Neural progenitor cell (in vitro differentiated cells): ENCODE data around the gene CRYBB1. TPM values are rescaled to one million over a fixed set of nuclear protein-coding genes. Genes with fewer than 3 reads are reported as not detected.

ENCODE experiments used
- DNase-seq: peaks from one replicate; pipeline ENCODE4 v3.0.0-alpha.2; 2016; ENCODE audit warnings: low spot score
- H2AFZ ChIP-seq: fragments of 200-600 bp; sonication (generic); replicated peaks from 2 replicates; pipeline ENCODE4 v1.6.1; 2016; ENCODE audit warnings: antibody characterized with exemption
- H3F3A ChIP-seq: fragments of 200-600 bp; sonication (generic); 2 replicates; pipeline ENCODE4 v1.6.1; 2016; ENCODE audit warnings: antibody characterized with exemption, low read depth
- H3K27ac ChIP-seq: fragments of 200-600 bp; sonication (generic); 2 replicates; pipeline ENCODE4 v1.5.1; 2016; ENCODE audit warnings: mild to moderate bottlenecking
- H3K27me3 ChIP-seq: fragments of 200-600 bp; sonication (generic); 2 replicates; pipeline ENCODE4 v1.6.1; 2016; ENCODE audit warnings: mild to moderate bottlenecking, moderate library complexity
- H3K36me3 ChIP-seq: fragments of 200-600 bp; sonication (generic); 2 replicates; pipeline ENCODE4 v1.5.1; 2016
- H3K4me1 ChIP-seq: fragments of 200-600 bp; sonication (generic); 2 replicates; pipeline ENCODE4 v1.6.1; 2016; ENCODE audit warnings: mixed run types
- H3K4me2 ChIP-seq: fragments of 200-600 bp; sonication (generic); 2 replicates; pipeline ENCODE4 v1.6.1; 2016
- H3K4me3 ChIP-seq: fragments of 200-600 bp; sonication (generic); 2 replicates; pipeline ENCODE4 v1.5.1; 2016
- H3K79me2 ChIP-seq: fragments of 200-600 bp; sonication (generic); 2 replicates; pipeline ENCODE4 v1.6.1; 2016; ENCODE audit warnings: low read depth
- H3K9ac ChIP-seq: fragments of 200-600 bp; sonication (generic); 2 replicates; pipeline ENCODE4 v1.6.1; 2016
- H3K9me3 ChIP-seq: fragments of 200-600 bp; sonication (generic); 2 replicates; pipeline ENCODE4 v1.5.1; 2016; ENCODE audit warnings: low read depth
- H4K20me1 ChIP-seq: fragments of 200-600 bp; sonication (generic); 2 replicates; pipeline ENCODE4 v1.6.1; 2016; ENCODE audit warnings: low read depth
- H3K27ac Mint-ChIP-seq: 3 replicates; pipeline ENCODE4 v1.8.0; 2021; ENCODE audit warnings: mixed read lengths
- H3K27me3 Mint-ChIP-seq: 2 replicates; pipeline ENCODE4 v1.8.0; 2022; ENCODE audit warnings: low read depth, mild to moderate bottlenecking, inconsistent platforms, moderate library complexity, mixed read lengths; ENCODE audit not compliant: insufficient read depth
- H3K36me3 Mint-ChIP-seq: 3 replicates; pipeline ENCODE4 v1.8.0; 2021; ENCODE audit warnings: mixed read lengths
- H3K4me1 Mint-ChIP-seq: 3 replicates; pipeline ENCODE4 v1.8.0; 2021; ENCODE audit warnings: mixed read lengths
- H3K4me3 Mint-ChIP-seq: 3 replicates; pipeline ENCODE4 v1.8.0; 2021; ENCODE audit warnings: mild to moderate bottlenecking, moderate library complexity, mixed read lengths
- H3K9me3 Mint-ChIP-seq: 3 replicates; pipeline ENCODE4 v1.8.0; 2020; ENCODE audit warnings: mixed read lengths
- CTCF ChIP-seq: fragments of 200-600 bp; sonication (generic); IDR thresholded peaks from 2 replicates; pipeline ENCODE4 v1.5.1; 2017; ENCODE audit warnings: antibody characterized with exemption, mild to moderate bottlenecking
- EZH2 ChIP-seq: fragments of 200-600 bp; sonication (generic); IDR thresholded peaks from 2 replicates; pipeline ENCODE4 v1.6.1; 2017; ENCODE audit warnings: antibody characterized with exemption, mild to moderate bottlenecking, moderate library complexity
- EZH2phosphoT487 ChIP-seq: fragments of 200-600 bp; sonication (generic); IDR thresholded peaks from 2 replicates; pipeline ENCODE4 v1.6.1; 2017; ENCODE audit warnings: antibody characterized with exemption
- total RNA-seq: library from RNA; depleted of rRNA; stranded (reverse); fragments of >200 nt; gene quantifications from 2 replicates; pipeline ENCODE4 v1.2.3, GENCODE V29; 2015; ENCODE audit warnings: low replicate concordance

Gene CRYBB1
- total RNA-seq, 1 donor from 2014 or later, result not detected

DNA sequence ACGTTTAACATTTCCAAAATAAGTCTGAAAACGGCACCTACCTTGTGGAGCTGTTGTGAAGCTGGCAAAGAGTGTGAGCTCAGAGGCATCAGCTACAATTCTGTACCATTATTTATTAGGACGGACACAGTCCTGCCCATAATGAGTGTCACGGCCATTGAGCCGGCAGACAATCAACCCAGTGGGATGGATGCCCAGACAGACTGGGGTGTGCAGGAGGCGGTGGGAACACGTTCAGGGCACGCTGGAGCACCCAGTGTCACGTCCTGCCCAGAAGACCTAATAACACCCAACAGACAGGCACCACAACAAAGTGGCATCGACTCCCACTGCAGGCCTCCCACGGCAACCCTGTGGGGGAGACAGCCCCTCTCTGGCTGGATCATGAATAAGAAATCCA, 62.3 kb downstream of the CRYBB1 start:
- H3K27me3 ChIP-seq, result no peaks in the 10 kb centered on the region
- no peak overlapping the region for H3K4me2 ChIP-seq
- Mint-ChIP-seq H3K9me3 (no peaks in the 10 kb centered on the region), H3K27me3 (peaks cover 7% of the 10 kb centered on the region), H3K4me3 (no peak overlapping the region), H3K4me1 (peaks cover 54% of the 10 kb centered on the region), H3K36me3 (no peaks in the 10 kb centered on the region), H3K27ac (peak overlapping the region; percentile 37)
- H3K27ac ChIP-seq, result no peak overlapping the region
- TF ChIP-seq EZH2 (no peak), CTCF (no peak), EZH2phosphoT487 (no peak)
- peaks cover 32% of the 10 kb centered on the region for H4K20me1 ChIP-seq
- peaks cover 15% of the 10 kb centered on the region for H3K4me1 ChIP-seq
- no peaks in the 10 kb centered on the region for H3K9me3 ChIP-seq
- peaks cover 42% of the 10 kb centered on the region for H3K79me2 ChIP-seq
- H3K4me3 ChIP-seq, result no peak overlapping the region
- H3K36me3 ChIP-seq, result no peaks in the 10 kb centered on the region
- no peak for DNase-seq
- H3F3A ChIP-seq, result peaks cover 23% of the 10 kb centered on the region
- H2AFZ ChIP-seq, result no peak overlapping the region
- no peak overlapping the region for H3K9ac ChIP-seq

- Mint-ChIP-seq H3K27me3 (peaks cover 7% of the 10 kb centered on the region), H3K4me3 (no peak overlapping the region), H3K36me3 (no peaks in the 10 kb centered on the region), H3K27ac (no peak overlapping the region), H3K4me1 (peaks cover 55% of the 10 kb centered on the region), H3K9me3 (no peaks in the 10 kb centered on the region)
- Histone ChIP-seq H3K9ac (no peak overlapping the region), H3K27me3 (no peaks in the 10 kb centered on the region), H4K20me1 (peaks cover 32% of the 10 kb centered on the region), H3K4me1 (peaks cover 20% of the 10 kb centered on the region), H3K36me3 (no peaks in the 10 kb centered on the region), H3K27ac (no peak overlapping the region), H3K4me3 (no peak overlapping the region), H3K79me2 (peaks cover 42% of the 10 kb centered on the region), H2AFZ (no peak overlapping the region), H3F3A (peaks cover 28% of the 10 kb centered on the region), H3K4me2 (no peak overlapping the region), H3K9me3 (no peaks in the 10 kb centered on the region)
- no peak for DNase-seq
- TF ChIP-seq EZH2phosphoT487 (no peak), CTCF (no peak), EZH2 (no peak)
These were observed 62.9 kb downstream of the CRYBB1 start for GRCh38 chr22:26554956-26555355.

DNA sequence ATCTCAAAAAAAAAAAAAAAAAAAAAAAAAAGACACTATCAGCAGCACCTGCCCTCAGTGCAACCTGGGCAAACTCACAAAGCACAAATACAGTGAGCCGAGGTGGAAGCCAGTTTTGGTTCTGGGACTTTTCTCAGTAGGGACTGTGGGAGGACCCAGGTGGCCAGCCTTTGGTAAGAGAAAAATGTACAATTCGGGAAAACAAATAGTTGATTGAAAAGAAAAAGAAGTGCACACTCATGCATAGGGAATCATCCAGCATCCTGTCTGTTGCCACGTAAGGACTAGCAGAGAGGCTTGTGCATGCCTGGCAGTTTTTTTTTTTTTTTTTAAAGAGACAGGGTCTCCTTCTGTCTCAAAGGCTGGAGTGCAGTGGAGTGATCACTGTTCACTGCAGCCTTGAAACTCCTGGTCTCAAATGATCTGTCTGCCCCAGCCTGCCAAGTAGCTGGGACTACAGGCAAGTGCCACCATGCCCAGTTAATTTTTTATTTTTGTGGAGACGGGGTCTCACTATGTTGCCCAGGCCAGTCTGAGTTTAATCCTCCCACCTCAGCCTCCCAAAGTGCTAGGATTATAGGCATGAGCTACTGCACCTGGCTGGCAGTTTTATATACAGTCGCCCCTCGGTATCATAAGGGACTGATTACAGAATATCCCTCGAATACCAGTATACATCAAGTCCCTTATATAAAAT, 64.6 kb downstream of the CRYBB1 start:
- Histone ChIP-seq H3K27me3 (no peaks in the 10 kb centered on the region), H3K9ac (no peak overlapping the region), H3K4me2 (no peak overlapping the region), H3K27ac (no peak overlapping the region), H3K79me2 (peaks cover 38% of the 10 kb centered on the region), H3K4me1 (peaks cover 11% of the 10 kb centered on the region), H2AFZ (no peak overlapping the region), H3K4me3 (no peak overlapping the region), H3K36me3 (no peaks in the 10 kb centered on the region), H4K20me1 (peaks cover 23% of the 10 kb centered on the region), H3F3A (peaks cover 22% of the 10 kb centered on the region), H3K9me3 (no peaks in the 10 kb centered on the region)
- DNase-seq, result no peak
- Mint-ChIP-seq H3K36me3 (no peaks in the 10 kb centered on the region), H3K4me3 (no peak overlapping the region), H3K9me3 (no peaks in the 10 kb centered on the region), H3K4me1 (peaks cover 48% of the 10 kb centered on the region), H3K27me3 (peaks cover 7% of the 10 kb centered on the region), H3K27ac (peak overlapping the region; percentile 38)
- TF ChIP-seq CTCF (no peak), EZH2phosphoT487 (no peak), EZH2 (no peak)
